ENCODE data around the gene GALNT1.
"Not testable (repeated sequence)": the region's sequence is repeated elsewhere in the genome, so short reads cannot be mapped to it uniquely, and the experiment has no call there.

The GALNT1 gene

GRCh38 chr18:35576240-35576845, 5.2 kb upstream of the GALNT1 start:
- not testable (repeated sequence) for H3K27me3 Mint-ChIP-seq (ENCODE audit: low read depth); H3K27ac Mint-ChIP-seq; H3K36me3 Mint-ChIP-seq (ENCODE audit: low read depth); H3K4me3 Mint-ChIP-seq
- Mint-ChIP-seq H3K9me3 (peaks cover 12% of the 10 kb centered on the region), H3K4me1 (ENCODE audit: low read depth) (peaks cover 17% of the 10 kb centered on the region)

GRCh38 chr18:35577045-35577848, 4.3 kb upstream of the GALNT1 start:
- Mint-ChIP-seq H3K4me1 (ENCODE audit: low read depth) (peaks cover 17% of the 10 kb centered on the region), H3K27ac (no peak overlapping the region), H3K36me3 (ENCODE audit: low read depth) (no peaks in the 10 kb centered on the region), H3K4me3 (no peak overlapping the region), H3K27me3 (ENCODE audit: low read depth) (peaks cover 9% of the 10 kb centered on the region), H3K9me3 (peaks cover 12% of the 10 kb centered on the region)

GRCh38 chr18:35578481-35578880, 3.1 kb upstream of the GALNT1 start:
- Mint-ChIP-seq H3K4me3 (no peak overlapping the region), H3K4me1 (ENCODE audit: low read depth) (peaks cover 21% of the 10 kb centered on the region), H3K9me3 (peaks cover 12% of the 10 kb centered on the region), H3K27ac (no peak overlapping the region), H3K27me3 (ENCODE audit: low read depth) (peaks cover 9% of the 10 kb centered on the region), H3K36me3 (ENCODE audit: low read depth) (no peaks in the 10 kb centered on the region)

GRCh38 chr18:35578936-35579335, 2.6 kb upstream of the GALNT1 start:
- Mint-ChIP-seq H3K4me1 (ENCODE audit: low read depth) (peaks cover 19% of the 10 kb centered on the region), H3K27me3 (ENCODE audit: low read depth) (peaks cover 9% of the 10 kb centered on the region), H3K27ac (no peak overlapping the region), H3K4me3 (no peak overlapping the region), H3K36me3 (ENCODE audit: low read depth) (no peaks in the 10 kb centered on the region), H3K9me3 (peaks cover 12% of the 10 kb centered on the region)

GRCh38 chr18:35580701-35581539, 620 bp upstream of the GALNT1 start:
- Mint-ChIP-seq H3K4me3 (peak overlapping the region; percentile 72), H3K9me3 (peaks cover 7% of the 10 kb centered on the region), H3K36me3 (ENCODE audit: low read depth) (peaks cover 2% of the 10 kb centered on the region), H3K4me1 (ENCODE audit: low read depth) (peaks cover 20% of the 10 kb centered on the region), H3K27me3 (ENCODE audit: low read depth) (peaks cover 9% of the 10 kb centered on the region), H3K27ac (no peak overlapping the region)

- H3K27ac Mint-ChIP-seq: peak overlapping the region; percentile 70
- peaks cover 19% of the 10 kb centered on the region for H3K4me1 Mint-ChIP-seq (ENCODE audit: low read depth)
- peaks cover 9% of the 10 kb centered on the region for H3K27me3 Mint-ChIP-seq (ENCODE audit: low read depth)
- peak overlapping the region; percentile 80 for H3K4me3 Mint-ChIP-seq
- peaks cover 6% of the 10 kb centered on the region for H3K9me3 Mint-ChIP-seq
- peaks cover 5% of the 10 kb centered on the region for H3K36me3 Mint-ChIP-seq (ENCODE audit: low read depth)
Measured at GRCh38 chr18:35581898-35582641, 530 bp downstream of the GALNT1 start.

- H3K9me3 Mint-ChIP-seq: peaks cover 14% of the 10 kb centered on the region
- H3K27ac Mint-ChIP-seq: peak overlapping the region; percentile 29
- H3K36me3 Mint-ChIP-seq (ENCODE audit: low read depth): peaks cover 9% of the 10 kb centered on the region
- H3K4me3 Mint-ChIP-seq: peak overlapping the region; percentile 22
- H3K4me1 Mint-ChIP-seq (ENCODE audit: low read depth): peaks cover 14% of the 10 kb centered on the region
- peaks cover 8% of the 10 kb centered on the region for H3K27me3 Mint-ChIP-seq (ENCODE audit: low read depth)
Measured at GRCh38 chr18:35582899-35583558, 1.5 kb downstream of the GALNT1 start.

GRCh38 chr18:35584735-35585134, 3.2 kb downstream of the GALNT1 start:
- H3K4me1 Mint-ChIP-seq (ENCODE audit: low read depth): peaks cover 26% of the 10 kb centered on the region
- H3K27me3 Mint-ChIP-seq (ENCODE audit: low read depth): no peaks in the 10 kb centered on the region
- H3K27ac Mint-ChIP-seq: no peak overlapping the region
- peaks cover 15% of the 10 kb centered on the region for H3K36me3 Mint-ChIP-seq (ENCODE audit: low read depth)
- no peak overlapping the region for H3K4me3 Mint-ChIP-seq
- peaks cover 23% of the 10 kb centered on the region for H3K9me3 Mint-ChIP-seq

GRCh38 chr18:35585608-35586007, 4.1 kb downstream of the GALNT1 start:
- Mint-ChIP-seq H3K9me3 (peaks cover 23% of the 10 kb centered on the region), H3K4me3 (no peak overlapping the region), H3K27me3 (ENCODE audit: low read depth) (no peaks in the 10 kb centered on the region), H3K27ac (no peak overlapping the region), H3K36me3 (ENCODE audit: low read depth) (peaks cover 17% of the 10 kb centered on the region), H3K4me1 (ENCODE audit: low read depth) (peaks cover 26% of the 10 kb centered on the region)

- H3K9me3 Mint-ChIP-seq: peaks cover 23% of the 10 kb centered on the region
- peaks cover 22% of the 10 kb centered on the region for H3K4me1 Mint-ChIP-seq (ENCODE audit: low read depth)
- no peaks in the 10 kb centered on the region for H3K27me3 Mint-ChIP-seq (ENCODE audit: low read depth)
- H3K36me3 Mint-ChIP-seq (ENCODE audit: low read depth): peaks cover 17% of the 10 kb centered on the region
- no peak overlapping the region for H3K4me3 Mint-ChIP-seq
- no peak overlapping the region for H3K27ac Mint-ChIP-seq
Measured at GRCh38 chr18:35588122-35588521, 6.6 kb downstream of the GALNT1 start.

- Mint-ChIP-seq H3K4me3 (no peak overlapping the region), H3K27me3 (ENCODE audit: low read depth) (no peaks in the 10 kb centered on the region), H3K9me3 (peaks cover 23% of the 10 kb centered on the region), H3K4me1 (ENCODE audit: low read depth) (peaks cover 19% of the 10 kb centered on the region), H3K36me3 (ENCODE audit: low read depth) (peaks cover 17% of the 10 kb centered on the region), H3K27ac (no peak overlapping the region)
Measured at GRCh38 chr18:35588995-35589394, 7.5 kb downstream of the GALNT1 start.

GRCh38 chr18:35589546-35589945, 8.0 kb downstream of the GALNT1 start:
- Mint-ChIP-seq H3K27me3 (ENCODE audit: low read depth) (no peaks in the 10 kb centered on the region), H3K4me1 (ENCODE audit: low read depth) (peaks cover 16% of the 10 kb centered on the region), H3K27ac (no peak overlapping the region), H3K4me3 (no peak overlapping the region), H3K36me3 (ENCODE audit: low read depth) (peaks cover 15% of the 10 kb centered on the region), H3K9me3 (peaks cover 23% of the 10 kb centered on the region)

- H3K4me3 Mint-ChIP-seq: no peak overlapping the region
- peaks cover 16% of the 10 kb centered on the region for H3K4me1 Mint-ChIP-seq (ENCODE audit: low read depth)
- H3K36me3 Mint-ChIP-seq (ENCODE audit: low read depth): peaks cover 15% of the 10 kb centered on the region
- H3K27ac Mint-ChIP-seq: no peak overlapping the region
- peaks cover 23% of the 10 kb centered on the region for H3K9me3 Mint-ChIP-seq
- H3K27me3 Mint-ChIP-seq (ENCODE audit: low read depth): no peaks in the 10 kb centered on the region
Measured at GRCh38 chr18:35590935-35591334, 9.4 kb downstream of the GALNT1 start.

- H3K9me3 Mint-ChIP-seq: peaks cover 16% of the 10 kb centered on the region
- no peaks in the 10 kb centered on the region for H3K27me3 Mint-ChIP-seq (ENCODE audit: low read depth)
- H3K27ac Mint-ChIP-seq: no peak overlapping the region
- H3K36me3 Mint-ChIP-seq (ENCODE audit: low read depth): peaks cover 11% of the 10 kb centered on the region
- H3K4me3 Mint-ChIP-seq: no peak overlapping the region
- peaks cover 16% of the 10 kb centered on the region for H3K4me1 Mint-ChIP-seq (ENCODE audit: low read depth)
Measured at GRCh38 chr18:35592298-35592697, 10.8 kb downstream of the GALNT1 start.
